HG02970 (cell line): ENCODE results near the gene NUAK1.
"Not testable (repeated sequence)": the region's sequence is repeated elsewhere in the genome, so short reads cannot be mapped to it uniquely, and the experiment has no call there.

Source experiments
- ATAC-seq: cut with Tn5 transposase; IDR thresholded peaks from one replicate; pipeline ENCODE4 v1.9.1; 2021; ENCODE audit warnings: mild to moderate bottlenecking, moderate library complexity, moderate number of reproducible peaks; ENCODE audit not compliant: unreplicated experiment, low FRiP score

NUAK1 gene

GRCh38 chr12:106016601-106017278, 122.0 kb downstream of the NUAK1 start:
- not testable (repeated sequence) for ATAC-seq

DNA sequence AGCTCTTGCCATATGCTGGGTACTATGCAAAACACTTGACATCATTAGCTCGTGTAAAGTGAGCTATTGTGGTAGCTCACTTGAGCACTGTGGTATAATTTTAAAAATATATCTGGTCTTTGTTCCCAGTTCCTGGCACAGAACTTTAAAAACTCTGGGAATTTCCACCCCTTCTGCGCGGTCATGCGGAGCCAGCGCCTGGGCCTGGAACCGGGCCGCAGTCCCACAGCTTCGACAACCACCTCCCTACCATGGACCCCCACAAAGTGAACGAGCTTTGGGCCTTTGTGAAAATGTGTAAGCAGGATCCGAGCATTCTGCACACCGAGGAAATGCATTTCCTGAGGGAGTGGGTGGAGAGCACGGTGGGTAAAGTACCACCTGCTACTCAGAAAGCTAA, 123.1 kb downstream of the NUAK1 start:
- no peak for ATAC-seq

DNA sequence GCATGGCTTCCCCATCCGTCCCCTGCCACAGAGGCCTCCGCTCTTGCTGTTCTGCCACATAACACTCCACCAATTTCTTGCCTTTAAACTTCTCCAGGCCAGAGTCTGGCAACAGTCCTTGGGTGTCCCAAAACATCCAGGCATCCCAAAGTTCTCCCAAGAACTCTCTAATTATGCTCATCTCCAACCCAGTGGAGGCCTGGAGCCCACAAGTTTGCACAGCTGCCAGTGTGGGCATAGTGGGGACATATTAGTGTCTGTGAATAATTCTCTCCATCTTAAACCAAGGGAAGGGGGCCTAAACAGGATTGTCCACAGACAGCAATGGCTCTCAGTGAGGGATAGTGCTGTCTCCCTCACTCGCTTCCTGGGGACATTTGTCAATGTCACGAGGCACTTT, 124.8 kb downstream of the NUAK1 start:
- no peak for ATAC-seq
